Endothelial cell of umbilical vein (primary cell): ENCODE data around the gene SEMA3E. TPM values are rescaled to one million over a fixed set of nuclear protein-coding genes. Genes with fewer than 3 reads are reported as not detected.

ENCODE experiments used
- BruUV-seq: library from RNA; stranded (reverse); fragments of 400-500 nt; replicated peaks from 2 replicates; lab custom pipeline; 2021; lab: Mats Ljungman, UMichigan
- CTCF ChIA-PET: fragments of 300-600, 350-600 bp; sonication (Branson Sonifier 250); formaldehyde crosslinking; loops from one replicate; lab custom pipeline; 2021; ENCODE audit warnings: antibody characterized with exemption, inconsistent platforms; lab: Charles Lee
- POLR2A ChIA-PET: fragments of 300-600, 350-600 bp; sonication (Branson Sonifier 250); formaldehyde crosslinking; loops from one replicate; lab custom pipeline; 2021; ENCODE audit warnings: antibody characterized with exemption, inconsistent platforms; lab: Charles Lee
- DNase-seq: peaks from one replicate; pipeline ENCODE4 v3.0.0-alpha.2; 2011; ENCODE audit warnings: low read depth, low spot score
- FAIRE-seq: peaks from 2 replicates; lab custom pipeline; 2011; peaks lifted over from hg19 to GRCh38; lab: Jason Lieb, UNC
- H2AFZ ChIP-seq: 2 replicates; pipeline ENCODE4 v1.6.0; 2012; ENCODE audit warnings: low read depth, low read length, control low read depth, inconsistent platforms
- H3K27ac ChIP-seq: 2 replicates; pipeline ENCODE4 v1.5.1; 2011; ENCODE audit warnings: low read depth, mild to moderate bottlenecking, control low read depth, low read length, moderate library complexity; ENCODE audit not compliant: insufficient read depth
- H3K27me3 ChIP-seq, 2 experiments: 2 replicates each; pipeline versions ENCODE4 v1.6.0 to v1.6.1; 2011; ENCODE audit warnings: low read length in 2 of 2, mixed read lengths in 1 of 2; ENCODE audit not compliant: control insufficient read depth in 2 of 2, insufficient read depth in 2 of 2
- H3K36me3 ChIP-seq, 2 experiments: 2 replicates in 1 of 2; 3 replicates in 1 of 2; pipeline ENCODE4 v1.5.1; 2011; ENCODE audit warnings: low read length in 2 of 2, mild to moderate bottlenecking in 1 of 2, moderate library complexity in 1 of 2; ENCODE audit not compliant: control insufficient read depth in 2 of 2, insufficient read depth in 2 of 2; ENCODE audit errors: extremely low read depth in 1 of 2
- H3K4me1 ChIP-seq: 3 replicates; pipeline ENCODE4 v1.5.1; 2011; ENCODE audit warnings: mild to moderate bottlenecking, low read length; ENCODE audit not compliant: control insufficient read depth, insufficient read depth; ENCODE audit errors: extremely low read depth
- H3K4me2 ChIP-seq: 2 replicates; pipeline ENCODE4 v1.6.1; 2011; ENCODE audit warnings: low read length, control low read depth, mixed read lengths; ENCODE audit not compliant: insufficient read depth
- H3K4me3 ChIP-seq, 3 experiments: fragments of 200-600 bp in 1 of 3; sonication (generic), shearing (Covaris generic) in 1 of 3; replicated peaks in 1 of 3; 2 replicates each; pipeline ENCODE4 v1.5.1; 2011 to 2016; ENCODE audit warnings: control low read depth in 3 of 3, low read length in 3 of 3, mild to moderate bottlenecking in 2 of 3, inconsistent platforms in 1 of 3, low read depth in 1 of 3, moderate library complexity in 1 of 3; ENCODE audit not compliant: insufficient read depth in 1 of 3
- H3K79me2 ChIP-seq: 2 replicates; pipeline ENCODE4 v1.6.0; 2012; ENCODE audit warnings: low read length, inconsistent platforms; ENCODE audit not compliant: control insufficient read depth, insufficient read depth
- H3K9ac ChIP-seq: replicated peaks from 2 replicates; pipeline ENCODE3; 2011; ENCODE audit warnings: low read length, control low read depth; ENCODE audit not compliant: insufficient read depth; ENCODE audit errors: extremely low read depth
- H3K9me1 ChIP-seq: replicated peaks from 3 replicates; pipeline ENCODE4 v1.6.0; 2011; ENCODE audit warnings: mild to moderate bottlenecking, low read length; ENCODE audit not compliant: control insufficient read depth, insufficient read depth; ENCODE audit errors: extremely low read depth
- H3K9me3 ChIP-seq: replicated peaks from 2 replicates; pipeline ENCODE4 v1.5.1; 2012; ENCODE audit warnings: low read length, inconsistent platforms; ENCODE audit not compliant: control insufficient read depth, insufficient read depth
- H4K20me1 ChIP-seq: replicated peaks from 2 replicates; pipeline ENCODE3; 2011; ENCODE audit warnings: mild to moderate bottlenecking, low read length; ENCODE audit not compliant: control insufficient read depth, insufficient read depth; ENCODE audit errors: extremely low read depth
- EZH2 ChIP-seq: IDR thresholded peaks from 2 replicates; pipeline ENCODE4 v1.6.1; 2012; ENCODE audit warnings: borderline replicate concordance, low read depth, mild to moderate bottlenecking, moderate library complexity, low read length, inconsistent platforms; ENCODE audit not compliant: severe bottlenecking
- FOS ChIP-seq: IDR thresholded peaks from 2 replicates; pipeline ENCODE4 v1.6.1; 2011; ENCODE audit warnings: mild to moderate bottlenecking, low read length, moderate library complexity, borderline replicate concordance; ENCODE audit not compliant: insufficient read depth
- GATA2 ChIP-seq: IDR thresholded peaks from 2 replicates; pipeline ENCODE4 v1.7.0; 2011; ENCODE audit warnings: low read depth, mild to moderate bottlenecking, moderate library complexity, mixed read lengths, low read length; ENCODE audit not compliant: insufficient read length, insufficient read depth
- JUN ChIP-seq: IDR thresholded peaks from 2 replicates; pipeline ENCODE4 v1.6.1; 2011; ENCODE audit warnings: borderline replicate concordance, low read depth; ENCODE audit not compliant: insufficient read length, insufficient read depth
- MYC ChIP-seq: IDR thresholded peaks from one replicate; pipeline ENCODE4 v1.6.1; 2011; ENCODE audit warnings: mild to moderate bottlenecking, low read depth, low read length
- POLR2A ChIP-seq: IDR thresholded peaks from 2 replicates; pipeline ENCODE4 v1.6.1; 2012; ENCODE audit warnings: low read depth, mild to moderate bottlenecking, control low read depth, low read length
- POLR2AphosphoS5 ChIP-seq: IDR thresholded peaks from 2 replicates; pipeline ENCODE4 v1.6.1; 2012; ENCODE audit warnings: low read depth, mild to moderate bottlenecking, control low read depth, low read length, moderate library complexity; ENCODE audit not compliant: insufficient read depth
- dilution Hi-C: fragments of 300-500 bp; cut with MboI; formaldehyde crosslinking; loops from one replicate; pipeline ENCODE4 v1.15.0; 2019; ENCODE audit warnings: low sequenced_read_pairs; ENCODE audit not compliant: extremely low pct_ligation_motif_present
- intact Hi-C: fragments of 100-400 bp; cut with micrococcal nuclease; formaldehyde crosslinking; loops from one replicate; pipeline ENCODE4 v1.10.0; 2022
- polyA plus RNA-seq, 4 experiments: library from polyadenylated mRNA; depleted of rRNA in 3 of 4; stranded (reverse) in 3 of 4; unstranded in 1 of 4; fragments of >200 nt; gene quantifications; 2 replicates each; pipeline versions ENCODE4 v1.2.1 to v1.2.3, GENCODE V29; 2011 to 2012; ENCODE audit warnings: missing spikeins in 1 of 4
- total RNA-seq: library from RNA; stranded (reverse); gene quantifications from 2 replicates; pipeline ENCODE4 v1.2.3, GENCODE V29; 2021
- TF ChIP-seq, protein P1 (sequence below), 2 donors: IDR thresholded peaks; 1 replicate in 1 of 2; 2 replicates in 1 of 2; pipeline ENCODE4 v1.5.1; 2011; ENCODE audit warnings: low read length in 2 of 2, mild to moderate bottlenecking in 2 of 2, moderate library complexity in 2 of 2, control low read depth in 1 of 2, inconsistent platforms in 1 of 2, low read depth in 1 of 2; ENCODE audit not compliant: insufficient read depth in 1 of 2; ENCODE audit errors: extremely low read depth in 1 of 2

SEMA3E gene
- total and polyA plus RNA-seq, 2 donors (not counting 3 experiments of a cell fraction or from before 2014, with no cell fraction given), result not detected

DNA sequence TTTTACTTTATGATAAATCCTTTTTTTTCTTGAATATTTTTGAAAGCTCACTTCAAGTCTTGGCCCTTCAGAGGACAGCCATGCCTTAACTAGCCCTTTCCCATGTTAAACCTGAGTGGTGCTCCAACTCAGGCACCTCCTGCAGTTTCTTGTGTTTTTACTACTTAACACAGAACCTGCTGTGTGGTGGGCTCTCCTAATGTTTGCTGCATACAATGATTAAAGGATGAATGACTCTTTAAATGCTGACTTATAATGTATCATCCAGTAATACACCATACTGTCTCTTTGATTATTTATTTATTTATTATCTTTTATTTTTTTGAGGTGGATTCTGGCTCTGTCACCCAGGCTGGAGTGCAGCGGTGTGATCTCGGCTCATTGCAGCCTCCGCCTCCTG, 179.4 kb downstream of the SEMA3E start:
- BruUV-seq, result no TSS peak
- no peak overlapping the region for H3K4me3 ChIP-seq
- intact Hi-C loops, result loop anchor here (5.0 to 10.0 kb wide), 2 partner anchors 167 to 665 kb away; no protein-coding TSS in a partner anchor

More for the DNA sequence above, 179.4 kb downstream of the SEMA3E start:
- H3K9ac ChIP-seq, result no peak overlapping the region
- FAIRE-seq (no peak), DNase-seq (no peak)
- peaks cover 16% of the 10 kb centered on the region for H3K4me1 ChIP-seq
- H4K20me1 ChIP-seq, result no peaks in the 10 kb centered on the region
- no peaks in the 10 kb centered on the region for H3K9me1 ChIP-seq
- H3K36me3 ChIP-seq, result no peaks in the 10 kb centered on the region
- H3K4me2 ChIP-seq, result peak overlapping the region; percentile 45
- TF ChIP-seq JUN, result no peak
- TF ChIP-seq POLR2A, result no peak
- TF ChIP-seq, protein P1, sequence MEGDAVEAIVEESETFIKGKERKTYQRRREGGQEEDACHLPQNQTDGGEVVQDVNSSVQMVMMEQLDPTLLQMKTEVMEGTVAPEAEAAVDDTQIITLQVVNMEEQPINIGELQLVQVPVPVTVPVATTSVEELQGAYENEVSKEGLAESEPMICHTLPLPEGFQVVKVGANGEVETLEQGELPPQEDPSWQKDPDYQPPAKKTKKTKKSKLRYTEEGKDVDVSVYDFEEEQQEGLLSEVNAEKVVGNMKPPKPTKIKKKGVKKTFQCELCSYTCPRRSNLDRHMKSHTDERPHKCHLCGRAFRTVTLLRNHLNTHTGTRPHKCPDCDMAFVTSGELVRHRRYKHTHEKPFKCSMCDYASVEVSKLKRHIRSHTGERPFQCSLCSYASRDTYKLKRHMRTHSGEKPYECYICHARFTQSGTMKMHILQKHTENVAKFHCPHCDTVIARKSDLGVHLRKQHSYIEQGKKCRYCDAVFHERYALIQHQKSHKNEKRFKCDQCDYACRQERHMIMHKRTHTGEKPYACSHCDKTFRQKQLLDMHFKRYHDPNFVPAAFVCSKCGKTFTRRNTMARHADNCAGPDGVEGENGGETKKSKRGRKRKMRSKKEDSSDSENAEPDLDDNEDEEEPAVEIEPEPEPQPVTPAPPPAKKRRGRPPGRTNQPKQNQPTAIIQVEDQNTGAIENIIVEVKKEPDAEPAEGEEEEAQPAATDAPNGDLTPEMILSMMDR (IDR thresholded peaks at IDR 0.05; ENCODE audit: extremely low read depth in 1 of 2, insufficient read depth in 1 of 2, low read depth in 1 of 2, low read length in 2 of 2), result no peak
- no peak for TF ChIP-seq FOS
- no peak for TF ChIP-seq GATA2
- TF ChIP-seq POLR2AphosphoS5, result no peak
- no peak for TF ChIP-seq MYC
- TF ChIP-seq EZH2, result no peak
- ChIA-PET POLR2A (no interaction called here), CTCF (interaction anchor here (0.6 kb wide), 1 partner anchor 1390 kb away, joined by 3 read pairs; no protein-coding TSS in a partner anchor)
- H3K9me3 ChIP-seq, result no peaks in the 10 kb centered on the region
- H3K79me2 ChIP-seq, result no peaks in the 10 kb centered on the region
- peak overlapping the region; percentile 45 for H3K27ac ChIP-seq
- H3K27me3 ChIP-seq, result no peaks in the 10 kb centered on the region
- dilution Hi-C loops, result no loop called here
- H2AFZ ChIP-seq, result no peak overlapping the region
